GM10266 (cell line): Measurements from ENCODE around the gene SYS1.

Experiments
- DNase-seq: peaks from one replicate; pipeline ENCODE4 v3.0.0; 2012; ENCODE audit errors: extremely low spot score
- TF ChIP-seq, protein P1 (sequence below): IDR thresholded peaks from 2 replicates; pipeline ENCODE4 v1.5.1; 2012; ENCODE audit warnings: mild to moderate bottlenecking, low read depth; ENCODE audit not compliant: control insufficient read depth, insufficient read depth; ENCODE audit errors: missing control alignments

Gene SYS1

DNA sequence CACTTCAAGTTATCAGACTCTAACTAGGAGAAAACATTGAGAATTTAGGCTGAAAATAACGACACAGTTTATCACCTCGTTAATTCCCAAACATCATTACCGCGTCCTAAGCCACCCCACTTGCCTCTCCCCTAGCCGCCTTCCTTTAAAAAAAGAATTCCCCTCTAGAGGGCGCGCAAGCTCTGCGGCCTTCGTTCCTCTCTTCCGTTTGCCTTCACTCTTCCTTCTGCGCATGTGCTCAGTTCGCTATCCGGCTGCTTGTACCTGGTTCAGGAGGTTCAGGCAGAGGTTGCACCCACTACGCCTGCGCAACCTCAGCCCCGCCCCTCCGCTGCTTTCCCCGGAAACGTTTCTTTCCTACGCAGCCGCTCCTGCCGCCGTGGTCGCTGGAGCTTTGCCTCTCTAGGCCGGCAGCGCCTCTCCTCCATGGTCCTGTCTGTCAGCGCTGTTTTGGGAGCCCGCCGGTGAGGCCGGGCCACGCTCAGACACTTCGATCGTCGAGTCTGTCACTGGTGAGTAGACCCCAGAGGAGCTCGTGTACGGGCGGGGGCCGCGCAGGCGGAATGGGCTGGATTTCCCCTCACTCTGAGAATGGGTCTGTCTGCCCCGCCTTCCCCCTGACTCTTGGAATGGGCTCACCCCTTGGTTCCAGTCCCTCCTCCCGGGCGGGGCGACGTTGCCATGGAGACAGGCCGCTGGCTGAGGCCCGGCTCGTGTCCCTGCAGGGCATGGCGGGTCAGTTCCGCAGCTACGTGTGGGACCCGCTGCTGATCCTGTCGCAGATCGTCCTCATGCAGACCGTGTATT lies at the start of gene SYS1:
SYS1 (plus strand) TSS at position 353 of the 807 bp plus-strand sequence; CDS start at position 729, 376 bp downstream.
- TF ChIP-seq, protein P1, sequence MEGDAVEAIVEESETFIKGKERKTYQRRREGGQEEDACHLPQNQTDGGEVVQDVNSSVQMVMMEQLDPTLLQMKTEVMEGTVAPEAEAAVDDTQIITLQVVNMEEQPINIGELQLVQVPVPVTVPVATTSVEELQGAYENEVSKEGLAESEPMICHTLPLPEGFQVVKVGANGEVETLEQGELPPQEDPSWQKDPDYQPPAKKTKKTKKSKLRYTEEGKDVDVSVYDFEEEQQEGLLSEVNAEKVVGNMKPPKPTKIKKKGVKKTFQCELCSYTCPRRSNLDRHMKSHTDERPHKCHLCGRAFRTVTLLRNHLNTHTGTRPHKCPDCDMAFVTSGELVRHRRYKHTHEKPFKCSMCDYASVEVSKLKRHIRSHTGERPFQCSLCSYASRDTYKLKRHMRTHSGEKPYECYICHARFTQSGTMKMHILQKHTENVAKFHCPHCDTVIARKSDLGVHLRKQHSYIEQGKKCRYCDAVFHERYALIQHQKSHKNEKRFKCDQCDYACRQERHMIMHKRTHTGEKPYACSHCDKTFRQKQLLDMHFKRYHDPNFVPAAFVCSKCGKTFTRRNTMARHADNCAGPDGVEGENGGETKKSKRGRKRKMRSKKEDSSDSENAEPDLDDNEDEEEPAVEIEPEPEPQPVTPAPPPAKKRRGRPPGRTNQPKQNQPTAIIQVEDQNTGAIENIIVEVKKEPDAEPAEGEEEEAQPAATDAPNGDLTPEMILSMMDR = peak; percentile 78
- DNase-seq = peak; percentile 92

DNA sequence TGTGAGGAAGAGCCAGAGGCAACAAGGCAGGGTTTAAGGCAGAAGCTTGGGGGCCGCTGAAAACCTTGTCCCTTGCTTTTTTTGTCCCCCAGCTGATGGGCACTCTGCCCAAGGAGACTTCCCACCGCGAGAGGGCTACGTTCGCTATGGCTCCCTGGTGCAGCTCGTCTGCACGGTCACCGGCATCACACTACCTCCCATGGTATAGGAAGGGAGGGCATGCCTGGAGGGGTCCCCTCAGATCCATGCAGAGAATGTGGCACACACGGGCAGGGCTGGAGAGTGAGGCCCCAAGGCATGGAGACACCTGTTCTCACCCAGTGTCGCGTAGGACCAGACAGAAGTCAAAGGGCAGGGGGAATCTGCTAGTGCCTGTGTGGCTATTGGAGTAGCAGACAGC lies 49.0 kb upstream of the SYS1 start:
- TF ChIP-seq, protein P1 = no peak
- DNase-seq = no peak

DNA sequence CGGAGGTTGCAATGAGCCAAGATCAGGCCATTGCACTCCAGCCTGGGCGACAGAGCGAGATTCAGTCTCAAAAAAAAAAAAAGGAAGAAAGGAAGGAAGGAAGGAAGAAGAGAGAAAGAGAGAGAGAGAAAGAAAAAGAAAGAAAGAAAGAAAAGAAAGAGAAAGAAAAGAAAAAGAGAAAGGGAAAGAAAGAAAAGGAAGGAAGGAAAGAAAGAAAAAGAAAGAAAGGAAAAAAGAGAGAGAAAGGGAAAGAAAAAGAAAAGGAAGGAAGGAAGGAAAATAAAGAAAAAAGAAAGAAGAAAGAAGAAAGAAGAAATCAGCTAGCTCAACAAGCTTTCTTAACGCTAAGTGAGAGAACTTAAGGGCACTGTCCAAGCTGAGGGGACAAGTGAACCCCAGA lies 47.3 kb upstream of the SYS1 start:
- TF ChIP-seq, protein P1 = no peak
- DNase-seq = no peak

DNA sequence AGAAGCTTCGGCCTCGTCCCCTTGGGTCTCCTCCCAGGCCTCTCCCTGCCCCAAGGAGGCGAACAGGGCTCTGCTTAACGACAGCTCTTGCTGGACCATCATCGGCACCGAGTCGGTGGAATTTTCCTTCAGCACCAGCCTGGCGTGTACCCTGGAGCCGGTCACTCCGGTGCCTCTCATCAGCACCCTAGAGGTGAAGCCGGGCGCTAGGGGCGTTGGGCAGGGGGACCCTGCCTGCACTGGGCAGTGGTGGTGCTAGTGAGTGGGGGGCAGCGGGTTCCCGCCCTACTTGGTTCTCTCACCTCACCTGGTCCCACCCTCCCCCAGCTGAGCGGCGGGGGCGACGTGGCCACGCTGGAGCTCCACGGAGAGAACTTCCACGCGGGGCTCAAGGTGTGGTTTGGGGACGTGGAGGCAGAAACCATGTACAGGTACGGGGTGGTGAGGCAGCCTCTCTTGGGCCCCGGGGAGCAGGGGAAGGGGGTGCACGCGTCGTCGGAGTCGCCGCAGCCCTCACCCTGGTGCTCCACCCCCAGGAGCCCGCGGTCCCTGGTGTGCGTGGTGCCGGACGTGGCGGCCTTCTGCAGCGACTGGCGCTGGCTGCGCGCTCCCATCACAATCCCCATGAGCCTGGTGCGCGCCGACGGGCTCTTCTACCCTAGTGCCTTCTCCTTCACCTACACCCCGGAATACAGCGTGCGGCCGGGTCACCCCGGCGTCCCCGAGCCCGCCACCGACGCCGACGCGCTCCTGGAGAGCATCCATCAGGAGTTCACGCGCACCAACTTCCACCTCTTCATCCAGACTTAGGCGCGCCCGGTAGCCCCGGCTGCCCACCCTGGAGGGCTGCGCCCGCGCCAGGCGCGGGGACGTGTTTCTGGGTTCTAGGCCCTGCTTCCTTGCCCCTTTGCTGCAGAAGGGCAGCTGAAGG lies 46.5 kb upstream of the SYS1 start:
- TF ChIP-seq, protein P1 = no peak

DNA sequence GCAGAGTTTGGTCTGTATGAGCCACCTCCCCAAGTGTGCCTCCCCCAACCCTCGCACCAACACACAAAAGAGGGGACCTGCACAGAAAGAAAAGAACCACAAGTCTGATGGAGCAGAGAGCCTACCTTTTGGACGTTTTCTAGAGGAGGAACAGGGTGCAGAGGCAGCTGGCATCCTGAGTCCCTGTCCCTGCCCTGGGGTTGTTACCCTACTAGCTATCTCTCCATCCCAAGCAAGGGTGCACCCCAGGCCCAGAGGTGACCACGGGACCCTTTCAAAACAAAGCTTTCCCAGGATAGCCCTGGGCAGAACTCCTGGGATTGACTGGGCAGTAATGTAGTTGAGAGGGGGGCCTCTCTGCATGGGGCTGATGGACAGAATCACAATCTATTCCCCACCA lies 45.1 kb upstream of the SYS1 start:
- TF ChIP-seq, protein P1 = no peak

More for the DNA sequence above, 46.5 kb upstream of the SYS1 start:
- no peak for DNase-seq

DNA sequence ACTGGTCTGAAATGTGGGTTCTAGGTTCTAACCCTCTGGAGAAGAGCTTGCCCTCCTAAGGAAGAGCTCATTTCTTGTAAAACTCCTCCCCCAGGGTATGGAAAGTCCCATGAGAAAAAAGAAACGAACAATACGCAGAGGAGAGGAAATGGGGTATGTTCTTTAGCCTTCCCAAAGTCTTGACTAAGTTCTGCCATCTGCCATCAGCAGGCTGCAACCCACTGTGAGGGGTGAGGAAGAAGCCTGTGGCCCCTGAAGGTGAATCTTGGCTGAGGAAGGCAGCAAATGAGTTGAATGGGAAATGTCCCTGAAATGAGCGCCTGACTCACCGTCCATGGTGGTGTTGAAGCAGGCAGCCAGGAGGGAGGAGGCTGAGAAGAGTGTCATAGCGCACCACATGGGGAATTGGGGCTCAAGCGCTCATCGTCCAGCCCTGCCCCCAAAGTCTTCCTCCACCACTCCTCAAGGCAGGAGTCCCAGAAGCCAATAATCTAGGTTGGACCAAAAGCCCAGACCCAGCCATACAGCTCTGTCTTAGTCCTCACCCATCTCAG lies 44.5 kb upstream of the SYS1 start:
- DNase-seq = no peak

More for the DNA sequence above, 45.1 kb upstream of the SYS1 start:
- no peak for DNase-seq

More for the DNA sequence above, 44.5 kb upstream of the SYS1 start:
- TF ChIP-seq, protein P1 = no peak
